ENCODE results near the gene CDC42BPB.

DNA sequence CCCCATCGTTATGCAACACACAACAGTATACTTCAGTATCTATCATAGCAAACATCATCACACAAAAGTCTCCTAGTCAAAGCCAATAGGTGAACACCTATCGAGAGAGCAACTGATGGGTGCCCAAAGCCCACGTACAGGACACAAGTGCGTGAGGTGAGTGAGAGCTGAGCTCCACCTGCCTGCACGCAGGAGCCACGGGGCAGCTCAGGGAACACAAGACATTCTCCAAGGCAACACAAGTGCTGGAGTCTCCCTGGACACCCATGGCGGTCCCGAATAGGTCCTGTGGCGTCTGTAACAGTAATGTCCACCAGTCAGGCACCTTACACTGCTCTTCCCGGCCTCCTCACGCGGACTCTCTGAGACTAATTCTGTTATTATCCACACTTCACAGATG, 44.3 kb downstream of the CDC42BPB start:
- TF ChIP-seq, protein P1, sequence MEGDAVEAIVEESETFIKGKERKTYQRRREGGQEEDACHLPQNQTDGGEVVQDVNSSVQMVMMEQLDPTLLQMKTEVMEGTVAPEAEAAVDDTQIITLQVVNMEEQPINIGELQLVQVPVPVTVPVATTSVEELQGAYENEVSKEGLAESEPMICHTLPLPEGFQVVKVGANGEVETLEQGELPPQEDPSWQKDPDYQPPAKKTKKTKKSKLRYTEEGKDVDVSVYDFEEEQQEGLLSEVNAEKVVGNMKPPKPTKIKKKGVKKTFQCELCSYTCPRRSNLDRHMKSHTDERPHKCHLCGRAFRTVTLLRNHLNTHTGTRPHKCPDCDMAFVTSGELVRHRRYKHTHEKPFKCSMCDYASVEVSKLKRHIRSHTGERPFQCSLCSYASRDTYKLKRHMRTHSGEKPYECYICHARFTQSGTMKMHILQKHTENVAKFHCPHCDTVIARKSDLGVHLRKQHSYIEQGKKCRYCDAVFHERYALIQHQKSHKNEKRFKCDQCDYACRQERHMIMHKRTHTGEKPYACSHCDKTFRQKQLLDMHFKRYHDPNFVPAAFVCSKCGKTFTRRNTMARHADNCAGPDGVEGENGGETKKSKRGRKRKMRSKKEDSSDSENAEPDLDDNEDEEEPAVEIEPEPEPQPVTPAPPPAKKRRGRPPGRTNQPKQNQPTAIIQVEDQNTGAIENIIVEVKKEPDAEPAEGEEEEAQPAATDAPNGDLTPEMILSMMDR (IDR thresholded peaks at IDR 0.05 in 4 of 5, conservative IDR thresholded peaks at IDR 0.05 in 1 of 5): no peak
- no peak for TF ChIP-seq POLR2A (IDR thresholded peaks at IDR 0.05)

All from gastrocnemius medialis (tissue), 4 donors.